Stimulated activated memory B cell treated with anti-CD40 and anti-IgM and Interleukin-4, amounts not matched to agents 10 μg/mL and 1 μg/mL and 100 μg/mL, for 72 hours (primary cell): ENCODE measurements around the gene RIT2.

Source experiments
- ATAC-seq: fragments of 150-1000 bp; cut with Tn5 transposase; 2 replicates; pipeline ENCODE4 v1.10.0; 2021
- H3K27ac Mint-ChIP-seq: one replicate; pipeline ENCODE4 v1.8.0; 2022; ENCODE audit warnings: mild to moderate bottlenecking, mixed read lengths
- H3K27me3 Mint-ChIP-seq: one replicate; pipeline ENCODE4 v1.8.0; 2022; ENCODE audit warnings: mixed read lengths
- H3K36me3 Mint-ChIP-seq: one replicate; pipeline ENCODE4 v1.8.0; 2022; ENCODE audit warnings: mixed read lengths
- H3K4me1 Mint-ChIP-seq: one replicate; pipeline ENCODE4 v1.8.0; 2022; ENCODE audit warnings: mixed read lengths
- H3K4me3 Mint-ChIP-seq: one replicate; pipeline ENCODE4 v1.8.0; 2022; ENCODE audit warnings: mild to moderate bottlenecking, moderate library complexity, mixed read lengths
- H3K9me3 Mint-ChIP-seq: one replicate; pipeline ENCODE4 v1.8.0; 2022; ENCODE audit warnings: mixed read lengths

RIT2 gene

DNA sequence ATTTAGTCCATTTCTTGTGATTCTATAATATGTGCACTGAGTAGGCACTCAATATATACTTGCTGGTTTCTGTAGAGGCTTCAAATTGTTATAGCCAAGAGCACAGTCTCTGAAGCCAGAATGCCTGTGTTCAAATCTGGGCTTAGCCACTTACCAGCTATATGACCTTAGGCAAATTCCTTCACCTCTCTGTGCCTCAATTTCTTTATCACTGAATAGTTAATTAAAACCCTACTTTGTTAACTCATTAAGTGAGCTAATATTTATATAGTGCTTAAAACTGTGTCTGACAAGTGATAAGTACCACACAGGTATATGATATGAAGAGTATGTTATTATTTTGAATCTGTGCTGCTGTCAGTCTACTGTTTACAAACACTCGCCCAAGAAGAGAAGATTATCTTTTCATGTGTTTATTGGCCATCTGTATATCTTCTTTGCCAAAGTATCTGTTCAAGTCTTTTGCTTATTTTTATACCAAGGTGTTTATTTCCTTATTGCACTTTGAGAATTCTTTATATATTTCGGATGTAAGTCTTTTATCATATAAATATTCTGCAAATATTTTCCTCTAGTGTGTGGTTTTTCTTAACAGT lies 1.3 kb upstream of the RIT2 start:
- Mint-ChIP-seq H3K4me3 (no peak overlapping the region), H3K4me1 (no peaks in the 10 kb centered on the region), H3K36me3 (no peaks in the 10 kb centered on the region), H3K27ac (no peak overlapping the region), H3K27me3 (no peaks in the 10 kb centered on the region), H3K9me3 (no peaks in the 10 kb centered on the region)
- no peak for ATAC-seq

- Mint-ChIP-seq H3K27ac (no peak overlapping the region), H3K4me1 (no peaks in the 10 kb centered on the region), H3K27me3 (no peaks in the 10 kb centered on the region), H3K9me3 (no peaks in the 10 kb centered on the region), H3K4me3 (no peak overlapping the region), H3K36me3 (no peaks in the 10 kb centered on the region)
- no peak for ATAC-seq
Observed at GRCh38 chr18:43113220-43113895, 2.1 kb downstream of the RIT2 start.

DNA sequence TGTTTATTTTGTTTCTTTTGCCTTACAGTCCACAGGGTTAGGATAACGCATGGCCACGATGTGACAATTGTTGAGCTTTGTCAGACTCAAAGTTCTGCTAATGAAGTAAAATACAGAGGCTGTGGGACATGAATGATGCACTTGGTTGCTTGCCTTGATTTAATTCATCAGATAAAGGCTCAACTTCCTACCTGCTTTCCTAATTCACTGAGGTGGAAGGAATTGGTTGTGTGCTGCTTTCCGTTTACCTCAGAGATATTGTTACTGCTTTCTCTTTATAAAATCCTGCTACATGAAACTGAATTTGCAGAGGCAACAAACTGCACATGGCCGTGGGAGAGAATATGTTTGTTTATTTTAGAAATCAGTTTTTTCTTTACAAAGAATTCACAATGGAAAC lies 6.6 kb downstream of the RIT2 start:
- Mint-ChIP-seq H3K4me1 (no peaks in the 10 kb centered on the region), H3K27me3 (no peaks in the 10 kb centered on the region), H3K4me3 (no peak overlapping the region), H3K9me3 (no peaks in the 10 kb centered on the region), H3K27ac (no peak overlapping the region), H3K36me3 (no peaks in the 10 kb centered on the region)
- ATAC-seq: no peak

- Mint-ChIP-seq H3K27ac (no peak overlapping the region), H3K27me3 (no peaks in the 10 kb centered on the region), H3K9me3 (peaks cover 2% of the 10 kb centered on the region), H3K4me1 (no peaks in the 10 kb centered on the region), H3K36me3 (no peaks in the 10 kb centered on the region), H3K4me3 (no peak overlapping the region)
- ATAC-seq: no peak
Observed at GRCh38 chr18:43108469-43108868, 7.0 kb downstream of the RIT2 start.

- no peaks in the 10 kb centered on the region for H3K36me3 Mint-ChIP-seq
- H3K27me3 Mint-ChIP-seq: no peaks in the 10 kb centered on the region
- no peak overlapping the region for H3K4me3 Mint-ChIP-seq
- peaks cover 6% of the 10 kb centered on the region for H3K9me3 Mint-ChIP-seq
- no peak overlapping the region for H3K27ac Mint-ChIP-seq
- no peaks in the 10 kb centered on the region for H3K4me1 Mint-ChIP-seq
- ATAC-seq: no peak
Observed at GRCh38 chr18:43093646-43094045, 21.8 kb downstream of the RIT2 start.

GRCh38 chr18:43092539-43092938 lies 22.9 kb downstream of the RIT2 start:
- Mint-ChIP-seq H3K9me3 (peaks cover 6% of the 10 kb centered on the region), H3K4me3 (no peak overlapping the region), H3K4me1 (no peaks in the 10 kb centered on the region), H3K27ac (no peak overlapping the region), H3K36me3 (no peaks in the 10 kb centered on the region), H3K27me3 (no peaks in the 10 kb centered on the region)
- no peak for ATAC-seq

- no peak for ATAC-seq
- Mint-ChIP-seq H3K27me3 (no peaks in the 10 kb centered on the region), H3K36me3 (no peaks in the 10 kb centered on the region), H3K9me3 (peaks cover 10% of the 10 kb centered on the region), H3K4me3 (no peak overlapping the region), H3K27ac (no peak overlapping the region), H3K4me1 (no peaks in the 10 kb centered on the region)
Observed at GRCh38 chr18:43081396-43081795, 34.1 kb downstream of the RIT2 start.

GRCh38 chr18:43080671-43081070 lies 34.8 kb downstream of the RIT2 start:
- Mint-ChIP-seq H3K9me3 (peaks cover 10% of the 10 kb centered on the region), H3K27me3 (no peaks in the 10 kb centered on the region), H3K36me3 (no peaks in the 10 kb centered on the region), H3K4me3 (no peak overlapping the region), H3K27ac (no peak overlapping the region), H3K4me1 (no peaks in the 10 kb centered on the region)
- no peak for ATAC-seq

GRCh38 chr18:43079422-43079821 lies 36.1 kb downstream of the RIT2 start:
- no peaks in the 10 kb centered on the region for H3K4me1 Mint-ChIP-seq
- H3K36me3 Mint-ChIP-seq: no peaks in the 10 kb centered on the region
- H3K9me3 Mint-ChIP-seq: peaks cover 8% of the 10 kb centered on the region
- no peaks in the 10 kb centered on the region for H3K27me3 Mint-ChIP-seq
- H3K4me3 Mint-ChIP-seq: no peak overlapping the region
- H3K27ac Mint-ChIP-seq: no peak overlapping the region
- ATAC-seq: no peak

DNA sequence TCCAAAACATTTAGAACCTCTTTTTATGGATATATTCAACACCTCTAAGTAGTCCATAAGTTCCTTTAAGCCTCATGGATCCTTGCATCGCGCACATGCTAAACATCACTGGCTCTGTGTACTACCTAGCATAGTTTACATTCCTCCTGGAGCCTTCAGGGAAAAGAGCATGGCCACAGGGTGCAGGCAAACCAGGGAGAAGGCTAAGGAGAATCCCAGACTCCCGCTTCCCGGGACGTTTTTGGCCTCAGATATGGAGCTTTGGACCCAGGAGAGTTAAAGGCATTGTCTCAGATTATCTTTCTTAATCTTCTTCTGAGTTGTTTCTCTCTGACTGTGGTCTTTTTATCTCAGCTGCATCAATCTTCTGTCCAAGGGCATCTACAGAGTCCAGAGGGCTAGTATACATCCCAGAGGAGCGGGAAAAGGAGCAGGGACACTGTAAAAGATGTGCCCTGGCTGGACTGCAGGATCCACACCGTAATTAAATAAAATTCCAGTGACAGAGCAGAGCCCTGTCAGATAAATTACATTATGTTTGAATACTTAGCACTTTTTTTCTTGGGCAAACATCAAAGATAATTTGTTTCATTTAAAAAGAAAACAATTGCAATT lies 36.9 kb downstream of the RIT2 start:
- H3K36me3 Mint-ChIP-seq: no peaks in the 10 kb centered on the region
- H3K4me3 Mint-ChIP-seq: no peak overlapping the region
- no peak overlapping the region for H3K27ac Mint-ChIP-seq
- peaks cover 8% of the 10 kb centered on the region for H3K9me3 Mint-ChIP-seq
- no peaks in the 10 kb centered on the region for H3K4me1 Mint-ChIP-seq
- H3K27me3 Mint-ChIP-seq: no peaks in the 10 kb centered on the region
- no peak for ATAC-seq

- Mint-ChIP-seq H3K4me1 (no peaks in the 10 kb centered on the region), H3K9me3 (peaks cover 10% of the 10 kb centered on the region), H3K4me3 (no peak overlapping the region), H3K27me3 (no peaks in the 10 kb centered on the region), H3K27ac (no peak overlapping the region), H3K36me3 (no peaks in the 10 kb centered on the region)
- no peak for ATAC-seq
Observed at GRCh38 chr18:43077510-43078308, 37.8 kb downstream of the RIT2 start.

GRCh38 chr18:43073771-43074170 lies 41.7 kb downstream of the RIT2 start:
- no peaks in the 10 kb centered on the region for H3K4me1 Mint-ChIP-seq
- H3K27me3 Mint-ChIP-seq: no peaks in the 10 kb centered on the region
- H3K9me3 Mint-ChIP-seq: peaks cover 11% of the 10 kb centered on the region
- H3K27ac Mint-ChIP-seq: no peak overlapping the region
- ATAC-seq: no peak
- no peak overlapping the region for H3K4me3 Mint-ChIP-seq
- H3K36me3 Mint-ChIP-seq: no peaks in the 10 kb centered on the region

DNA sequence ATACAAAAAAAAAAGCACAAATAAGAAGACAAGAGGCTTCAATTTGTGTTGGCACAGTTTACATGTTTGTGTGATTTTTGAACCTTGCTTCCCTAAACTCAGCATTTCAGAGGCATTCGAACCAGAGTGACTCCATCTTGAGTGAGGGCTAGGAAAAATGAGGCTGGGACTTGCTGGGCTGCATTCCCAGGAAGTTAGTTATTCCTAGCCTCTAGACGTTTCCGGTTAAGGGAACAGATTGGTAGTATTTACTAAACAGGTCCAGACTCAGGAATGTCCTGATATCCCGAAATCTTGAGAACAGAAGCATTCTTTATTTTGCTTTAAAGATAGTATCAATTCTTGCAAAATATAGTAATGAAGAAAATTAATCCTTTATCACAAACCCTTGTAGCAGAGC lies 46.7 kb downstream of the RIT2 start:
- Mint-ChIP-seq H3K9me3 (peaks cover 12% of the 10 kb centered on the region), H3K4me1 (no peaks in the 10 kb centered on the region), H3K36me3 (no peaks in the 10 kb centered on the region), H3K4me3 (no peak overlapping the region), H3K27ac (no peak overlapping the region), H3K27me3 (no peaks in the 10 kb centered on the region)
- no peak for ATAC-seq

- Mint-ChIP-seq H3K9me3 (peaks cover 6% of the 10 kb centered on the region), H3K36me3 (no peaks in the 10 kb centered on the region), H3K4me3 (no peak overlapping the region), H3K27ac (no peak overlapping the region), H3K27me3 (no peaks in the 10 kb centered on the region), H3K4me1 (no peaks in the 10 kb centered on the region)
- no peak for ATAC-seq
Observed at GRCh38 chr18:43067570-43067969, 47.9 kb downstream of the RIT2 start.

DNA sequence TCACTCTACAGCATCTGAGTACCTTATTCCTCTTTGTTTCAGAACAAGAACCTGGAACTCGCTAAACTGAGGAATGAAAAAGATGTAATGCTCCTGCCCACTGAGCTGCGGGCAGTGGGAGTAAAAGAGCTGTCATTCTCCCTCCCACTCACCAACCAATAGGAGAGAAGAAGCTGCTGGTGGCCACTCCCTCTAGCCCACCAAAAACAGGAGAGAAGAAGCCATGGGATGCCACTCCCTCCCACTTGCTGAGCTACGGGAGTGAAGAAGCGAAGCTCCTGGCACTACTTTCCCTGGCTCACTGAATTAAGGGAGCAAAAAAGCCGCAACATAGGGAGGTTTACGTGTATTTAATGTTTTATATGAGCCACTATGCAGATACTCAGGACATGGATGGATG lies 53.7 kb downstream of the RIT2 start:
- Mint-ChIP-seq H3K9me3 (peaks cover 1% of the 10 kb centered on the region), H3K27me3 (no peaks in the 10 kb centered on the region), H3K36me3 (no peaks in the 10 kb centered on the region), H3K4me3 (no peak overlapping the region), H3K27ac (no peak overlapping the region), H3K4me1 (no peaks in the 10 kb centered on the region)
- no peak for ATAC-seq
